Cardiac muscle cell (in vitro differentiated cells and primary cell): Measurements from ENCODE around the gene DLK1. TPM values are rescaled to one million over a fixed set of nuclear protein-coding genes. Genes with fewer than 3 reads are reported as not detected.

ENCODE experiments used
- DNase-seq, 2 donors: peaks; one replicate each; pipeline versions ENCODE4 v3.0.0 to v3.0.0-alpha.2; 2010 to 2017; ENCODE audit warnings: low read depth in 1 of 2, low spot score in 1 of 2
- H3K27ac ChIP-seq: fragments of 200-600 bp; sonication (generic); 2 replicates; pipeline ENCODE4 v1.5.1; 2016
- H3K27me3 ChIP-seq: fragments of 200-600 bp; sonication (generic); 2 replicates; pipeline ENCODE4 v1.6.0; 2016; ENCODE audit warnings: control low read depth
- H3K36me3 ChIP-seq: fragments of 200-600 bp; sonication (generic); 2 replicates; pipeline ENCODE4 v1.5.1; 2016; ENCODE audit warnings: control low read depth
- H3K4me1 ChIP-seq: fragments of 200-600 bp; sonication (generic); 2 replicates; pipeline ENCODE4 v1.8.1; 2017; ENCODE audit warnings: low read depth, mild to moderate bottlenecking, mixed run types
- H3K4me3 ChIP-seq: fragments of 200-600 bp; sonication (generic); 2 replicates; pipeline ENCODE4 v1.5.1; 2016; ENCODE audit warnings: mild to moderate bottlenecking
- H3K9me3 ChIP-seq: fragments of 200-600 bp; sonication (generic); 2 replicates; pipeline ENCODE4 v1.5.1; 2017; ENCODE audit warnings: low read depth, mild to moderate bottlenecking, control low read depth
- CTCF ChIP-seq: IDR thresholded peaks from 2 replicates; pipeline ENCODE4 v1.5.1; 2012; ENCODE audit warnings: low read depth, mild to moderate bottlenecking, low read length
- polyA plus RNA-seq: library from polyadenylated mRNA; unstranded; fragments of >200 nt; fragmentation: Nextera tagmentation; extraction: Ambion mirVana; gene quantifications from 2 replicates; pipeline ENCODE4 v1.2.1, GENCODE V29; 2016
- total RNA-seq: library from RNA; depleted of rRNA; stranded (reverse); fragments of >200 nt; gene quantifications from 2 replicates; pipeline ENCODE4 v1.2.3, GENCODE V29; 2016

Gene DLK1
- total and polyA plus RNA-seq, 2 experiments from 2014 or later = 24.0 to 64.1 TPM

GRCh38 chr14:100688598-100689461 is 37.9 kb upstream of the DLK1 start:
- DNase-seq = peak in 1 of 2 donors; percentile 65
- no peak overlapping the region for H3K4me3 ChIP-seq
- H3K27ac ChIP-seq = no peak overlapping the region
- H3K4me1 ChIP-seq = peaks cover 2% of the 10 kb centered on the region
- no peak for TF ChIP-seq CTCF
- H3K27me3 ChIP-seq = no peaks in the 10 kb centered on the region
- no peaks in the 10 kb centered on the region for H3K9me3 ChIP-seq
- no peaks in the 10 kb centered on the region for H3K36me3 ChIP-seq

GRCh38 chr14:100690672-100691071 is 36.0 kb upstream of the DLK1 start:
- Histone ChIP-seq H3K4me3 (no peak overlapping the region), H3K27me3 (no peaks in the 10 kb centered on the region), H3K36me3 (no peaks in the 10 kb centered on the region), H3K27ac (no peak overlapping the region), H3K9me3 (no peaks in the 10 kb centered on the region), H3K4me1 (peaks cover 6% of the 10 kb centered on the region)
- no peak for DNase-seq
- TF ChIP-seq CTCF = no peak

GRCh38 chr14:100691395-100692056 is 35.2 kb upstream of the DLK1 start:
- Histone ChIP-seq H3K4me1 (peaks cover 15% of the 10 kb centered on the region), H3K27me3 (no peaks in the 10 kb centered on the region), H3K4me3 (no peak overlapping the region), H3K36me3 (no peaks in the 10 kb centered on the region), H3K27ac (no peak overlapping the region), H3K9me3 (no peaks in the 10 kb centered on the region)
- TF ChIP-seq CTCF = no peak
- DNase-seq = no peak

GRCh38 chr14:100692256-100692655 is 34.4 kb upstream of the DLK1 start:
- H3K27ac ChIP-seq = no peak overlapping the region
- no peak for TF ChIP-seq CTCF

GRCh38 chr14:100692859-100693558 is 33.7 kb upstream of the DLK1 start:
- Histone ChIP-seq H3K27me3 (no peaks in the 10 kb centered on the region), H3K4me3 (no peak overlapping the region), H3K9me3 (no peaks in the 10 kb centered on the region), H3K27ac (no peak overlapping the region), H3K4me1 (peaks cover 20% of the 10 kb centered on the region), H3K36me3 (no peaks in the 10 kb centered on the region)
- DNase-seq = peak in 1 of 2 donors; percentile 79
- TF ChIP-seq CTCF = no peak

More at GRCh38 chr14:100692256-100692655, 34.4 kb upstream of the DLK1 start:
- H3K36me3 ChIP-seq = no peaks in the 10 kb centered on the region
- no peaks in the 10 kb centered on the region for H3K9me3 ChIP-seq
- no peak overlapping the region for H3K4me3 ChIP-seq
- peaks cover 20% of the 10 kb centered on the region for H3K4me1 ChIP-seq
- DNase-seq = no peak
- H3K27me3 ChIP-seq = no peaks in the 10 kb centered on the region
